Testis (tissue), 3 donors: ENCODE measurements around the gene ENAH. TPM values are rescaled to one million over a fixed set of nuclear protein-coding genes. Genes with fewer than 3 reads are reported as not detected.

Experiments
- DNase-seq: peaks from one replicate; pipeline ENCODE4 v3.0.0-alpha.2; 2019
- H3K27ac ChIP-seq, 2 donors: fragments of 200-600 bp; sonication (generic); one replicate each; pipeline ENCODE4 v1.5.1; 2019
- H3K27me3 ChIP-seq: fragments of 200-600 bp; sonication (generic); one replicate; pipeline ENCODE4 v1.5.1; 2019
- H3K36me3 ChIP-seq: fragments of 200-600 bp; sonication (generic); one replicate; pipeline ENCODE4 v1.5.1; 2017; ENCODE audit warnings: low read depth; ENCODE audit errors: missing control alignments
- H3K4me1 ChIP-seq: fragments of 200-600 bp; sonication (generic); one replicate; pipeline ENCODE4 v1.5.1; 2019
- H3K4me3 ChIP-seq, 2 donors: fragments of 200-600 bp; sonication (generic); one replicate each; pipeline ENCODE4 v1.5.1; 2017 to 2019
- H3K9me3 ChIP-seq: fragments of 200-600 bp; sonication (generic); one replicate; pipeline ENCODE4 v1.5.1; 2017
- POLR2A ChIP-seq: fragments of 450-650 bp; IDR thresholded peaks from one replicate; pipeline ENCODE4 v1.6.1; 2017; ENCODE audit warnings: antibody characterized with exemption, mild to moderate bottlenecking, moderate library complexity
- WGBS, 2 donors: methylation state at CpG; one replicate each; pipeline ENCODE4 v1.1.5; 2018; 5-methylcytosine and 5-hydroxymethylcytosine counted together
- intact Hi-C: fragments of 100-400 bp; cut with DNase I; formaldehyde crosslinking; loops from one replicate; pipeline ENCODE4 v1.15.1; 2023; ENCODE audit warnings: low total_unique reads
- polyA plus RNA-seq: library from polyadenylated mRNA; stranded (reverse); fragments of 350-450 nt; fragmentation: Illumina TruSeq; extraction: RNeasy Lipid Tissue Mini Kit (QIAGEN cat#74804); gene quantifications from one replicate; pipeline ENCODE4 v1.2.3, GENCODE V29; 2014; ENCODE audit warnings: low read depth, low replicate concordance; ENCODE audit not compliant: insufficient read depth
- total RNA-seq, 2 donors: library from RNA; depleted of rRNA; stranded (reverse); fragments of >200 nt; gene quantifications; one replicate each; pipeline ENCODE4 v1.2.3, GENCODE V29; 2016
- TF ChIP-seq, protein P1 (sequence below), 3 experiments: fragments of 450-650 bp in 2 of 3; fragments of 200-600 bp in 1 of 3; sonication (generic) in 1 of 3; IDR thresholded peaks; one replicate each; pipeline ENCODE4 v1.5.1; 2016 to 2019; ENCODE audit warnings: antibody characterized with exemption in 3 of 3, mild to moderate bottlenecking in 2 of 3, moderate library complexity in 1 of 3

Gene ENAH
- total and polyA plus RNA-seq, 3 donors from 2014 or later, result 84.3 to 132 (median 122) TPM

- Histone ChIP-seq H3K27me3 (no peaks in the 10 kb centered on the region), H3K27ac (no peak overlapping the region), H3K4me1 (peaks cover 4% of the 10 kb centered on the region), H3K36me3 (no peaks in the 10 kb centered on the region), H3K4me3 (no peak overlapping the region), H3K9me3 (no peaks in the 10 kb centered on the region)
- no peak for TF ChIP-seq POLR2A
- TF ChIP-seq, protein P1, sequence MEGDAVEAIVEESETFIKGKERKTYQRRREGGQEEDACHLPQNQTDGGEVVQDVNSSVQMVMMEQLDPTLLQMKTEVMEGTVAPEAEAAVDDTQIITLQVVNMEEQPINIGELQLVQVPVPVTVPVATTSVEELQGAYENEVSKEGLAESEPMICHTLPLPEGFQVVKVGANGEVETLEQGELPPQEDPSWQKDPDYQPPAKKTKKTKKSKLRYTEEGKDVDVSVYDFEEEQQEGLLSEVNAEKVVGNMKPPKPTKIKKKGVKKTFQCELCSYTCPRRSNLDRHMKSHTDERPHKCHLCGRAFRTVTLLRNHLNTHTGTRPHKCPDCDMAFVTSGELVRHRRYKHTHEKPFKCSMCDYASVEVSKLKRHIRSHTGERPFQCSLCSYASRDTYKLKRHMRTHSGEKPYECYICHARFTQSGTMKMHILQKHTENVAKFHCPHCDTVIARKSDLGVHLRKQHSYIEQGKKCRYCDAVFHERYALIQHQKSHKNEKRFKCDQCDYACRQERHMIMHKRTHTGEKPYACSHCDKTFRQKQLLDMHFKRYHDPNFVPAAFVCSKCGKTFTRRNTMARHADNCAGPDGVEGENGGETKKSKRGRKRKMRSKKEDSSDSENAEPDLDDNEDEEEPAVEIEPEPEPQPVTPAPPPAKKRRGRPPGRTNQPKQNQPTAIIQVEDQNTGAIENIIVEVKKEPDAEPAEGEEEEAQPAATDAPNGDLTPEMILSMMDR (IDR thresholded peaks at IDR 0.05), result no peak
- intact Hi-C loops, result no loop called here
- DNase-seq, result no peak
- 90 to 91% methylated on average over 6 of the region's 6 CpGs for WGBS, 2 donors
Measured at GRCh38 chr1:225535280-225535679, 117.6 kb downstream of the ENAH start.

DNA sequence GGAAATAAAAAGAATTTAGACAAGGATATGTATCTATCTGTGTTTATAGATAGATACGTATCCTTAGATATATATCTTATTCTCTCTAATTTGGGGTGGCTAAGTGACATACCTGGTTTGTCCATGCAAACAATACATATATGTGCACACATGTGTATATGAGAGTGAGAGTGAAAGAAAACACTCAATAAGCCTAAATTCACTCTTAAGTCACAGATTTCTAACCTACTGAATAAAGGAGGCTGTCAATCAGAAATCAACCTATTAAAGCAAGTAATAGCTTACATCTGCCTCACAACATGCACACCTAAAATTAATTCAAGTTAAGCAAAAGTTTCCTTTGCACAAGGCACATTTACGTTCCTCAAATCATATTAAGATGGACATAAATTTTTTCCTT lies 118.2 kb downstream of the ENAH start:
- no peak for TF ChIP-seq POLR2A
- TF ChIP-seq, protein P1 (IDR thresholded peaks at IDR 0.05), result no peak
- H3K4me3 ChIP-seq, result no peak overlapping the region
- no peaks in the 10 kb centered on the region for H3K9me3 ChIP-seq
- no peak overlapping the region for H3K27ac ChIP-seq
- no peaks in the 10 kb centered on the region for H3K27me3 ChIP-seq
- no peaks in the 10 kb centered on the region for H3K36me3 ChIP-seq
- DNase-seq, result no peak
- peaks cover 4% of the 10 kb centered on the region for H3K4me1 ChIP-seq
- 72 to 81% methylated on average over 2 of the region's 2 CpGs for WGBS, 2 donors
- intact Hi-C loops, result no loop called here

DNA sequence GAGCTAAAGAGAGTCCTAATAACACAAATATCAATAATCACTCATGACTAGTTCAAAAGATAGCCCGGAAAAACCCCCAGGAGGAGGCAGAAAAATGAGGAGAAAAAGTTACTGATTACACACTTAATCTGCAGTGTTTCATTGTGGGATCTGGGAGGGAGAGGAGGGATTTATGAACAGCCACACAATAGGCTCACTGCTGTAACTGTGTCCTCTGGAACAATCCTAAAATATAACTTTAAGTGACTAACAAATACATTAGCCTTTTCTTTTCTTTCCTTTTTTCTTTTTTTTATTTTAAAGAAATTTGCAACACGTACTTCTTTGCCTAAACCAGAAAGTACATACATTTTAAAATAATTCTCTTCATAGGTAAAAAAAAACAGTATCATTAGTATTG lies 118.8 kb downstream of the ENAH start:
- TF ChIP-seq POLR2A, result no peak
- TF ChIP-seq, protein P1 (IDR thresholded peaks at IDR 0.05), result no peak
- Histone ChIP-seq H3K27me3 (no peaks in the 10 kb centered on the region), H3K4me3 (no peak overlapping the region), H3K27ac (no peak overlapping the region), H3K9me3 (no peaks in the 10 kb centered on the region), H3K4me1 (peaks cover 4% of the 10 kb centered on the region), H3K36me3 (no peaks in the 10 kb centered on the region)
- no peak for DNase-seq
- 71 to 73% methylated on average over 2 of the region's 2 CpGs for WGBS, 2 donors
- intact Hi-C loops, result no loop called here

- H3K27ac ChIP-seq, result no peak overlapping the region
- no peak for DNase-seq
- intact Hi-C loops, result no loop called here
- H3K4me3 ChIP-seq, result no peak overlapping the region
- H3K36me3 ChIP-seq, result no peaks in the 10 kb centered on the region
- no peaks in the 10 kb centered on the region for H3K27me3 ChIP-seq
- no peaks in the 10 kb centered on the region for H3K9me3 ChIP-seq
- WGBS, 2 donors, result 68 to 89% methylated on average over 1 of the region's 1 CpG
- peaks cover 4% of the 10 kb centered on the region for H3K4me1 ChIP-seq
- TF ChIP-seq, protein P1 (IDR thresholded peaks at IDR 0.05), result no peak
- no peak for TF ChIP-seq POLR2A
Measured at GRCh38 chr1:225533238-225533637, 119.7 kb downstream of the ENAH start.

GRCh38 chr1:225532240-225532944 lies 120.5 kb downstream of the ENAH start:
- intact Hi-C loops, result no loop called here
- H3K4me3 ChIP-seq, result no peak overlapping the region
- no peak for DNase-seq
- H3K36me3 ChIP-seq, result no peaks in the 10 kb centered on the region
- peaks cover 4% of the 10 kb centered on the region for H3K4me1 ChIP-seq
- WGBS, 2 donors, result 84 to 85% methylated on average over 2 of the region's 2 CpGs
- no peak overlapping the region for H3K27ac ChIP-seq
- TF ChIP-seq POLR2A, result no peak
- TF ChIP-seq, protein P1 (IDR thresholded peaks at IDR 0.05), result no peak
- H3K27me3 ChIP-seq, result no peaks in the 10 kb centered on the region
- no peaks in the 10 kb centered on the region for H3K9me3 ChIP-seq
